Bronchial epithelial cell (primary cell): ENCODE results near the gene FGGY. TPM values are rescaled to one million over a fixed set of nuclear protein-coding genes. Genes with fewer than 3 reads are reported as not detected.
"Not testable (repeated sequence)": the region's sequence is repeated elsewhere in the genome, so short reads cannot be mapped to it uniquely, and the experiment has no call there.

ENCODE experiments used
- DNase-seq: peaks from one replicate; pipeline ENCODE4 v3.0.0-alpha.2; 2010; ENCODE audit warnings: low read depth
- FAIRE-seq: peaks from 2 replicates; lab custom pipeline; 2011; peaks lifted over from hg19 to GRCh38; lab: Jason Lieb, UNC
- H3K27me3 ChIP-seq: 2 replicates; pipeline ENCODE4 v1.5.1; 2011; ENCODE audit warnings: low read length; ENCODE audit not compliant: control insufficient read depth, insufficient read depth
- H3K36me3 ChIP-seq: 2 replicates; pipeline ENCODE4 v1.5.1; 2011; ENCODE audit warnings: low read length; ENCODE audit not compliant: control insufficient read depth, insufficient read depth
- H3K4me3 ChIP-seq: 2 replicates; pipeline ENCODE4 v1.5.1; 2011; ENCODE audit warnings: mild to moderate bottlenecking, low read depth, low read length, control low read depth
- total RNA-seq: library from RNA; depleted of rRNA; stranded (reverse); fragments of >200 nt; gene quantifications from 2 replicates; pipeline ENCODE4 v1.2.1, GENCODE V29; 2014
- TF ChIP-seq, protein P1 (sequence below): IDR thresholded peaks from 2 replicates; pipeline ENCODE4 v1.5.1; 2011; ENCODE audit warnings: mild to moderate bottlenecking, moderate library complexity, low read length, control low read depth, inconsistent platforms; ENCODE audit not compliant: insufficient read depth, severe bottlenecking

Gene FGGY
- total RNA-seq, 1 donor from 2014 or later = 20.0 TPM

DNA sequence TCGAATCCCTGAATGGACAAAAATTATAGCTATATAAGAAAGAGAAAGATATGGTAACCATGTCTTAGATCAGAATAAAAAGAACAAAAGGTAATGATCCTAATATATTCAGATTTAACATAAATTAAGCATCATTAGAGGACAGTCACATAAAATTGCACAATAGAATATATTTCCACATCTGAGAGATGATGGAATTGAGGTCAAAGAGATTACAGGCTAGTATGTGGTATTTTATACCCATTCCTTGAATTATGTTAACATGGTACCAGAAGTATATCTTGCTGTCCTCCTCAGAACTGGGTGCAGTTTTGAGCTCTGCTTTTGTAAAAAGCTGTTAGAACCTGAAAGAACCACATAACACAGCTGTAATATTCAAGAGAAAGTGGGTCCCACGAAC, 272.3 kb downstream of the FGGY start:
- TF ChIP-seq, protein P1, sequence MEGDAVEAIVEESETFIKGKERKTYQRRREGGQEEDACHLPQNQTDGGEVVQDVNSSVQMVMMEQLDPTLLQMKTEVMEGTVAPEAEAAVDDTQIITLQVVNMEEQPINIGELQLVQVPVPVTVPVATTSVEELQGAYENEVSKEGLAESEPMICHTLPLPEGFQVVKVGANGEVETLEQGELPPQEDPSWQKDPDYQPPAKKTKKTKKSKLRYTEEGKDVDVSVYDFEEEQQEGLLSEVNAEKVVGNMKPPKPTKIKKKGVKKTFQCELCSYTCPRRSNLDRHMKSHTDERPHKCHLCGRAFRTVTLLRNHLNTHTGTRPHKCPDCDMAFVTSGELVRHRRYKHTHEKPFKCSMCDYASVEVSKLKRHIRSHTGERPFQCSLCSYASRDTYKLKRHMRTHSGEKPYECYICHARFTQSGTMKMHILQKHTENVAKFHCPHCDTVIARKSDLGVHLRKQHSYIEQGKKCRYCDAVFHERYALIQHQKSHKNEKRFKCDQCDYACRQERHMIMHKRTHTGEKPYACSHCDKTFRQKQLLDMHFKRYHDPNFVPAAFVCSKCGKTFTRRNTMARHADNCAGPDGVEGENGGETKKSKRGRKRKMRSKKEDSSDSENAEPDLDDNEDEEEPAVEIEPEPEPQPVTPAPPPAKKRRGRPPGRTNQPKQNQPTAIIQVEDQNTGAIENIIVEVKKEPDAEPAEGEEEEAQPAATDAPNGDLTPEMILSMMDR = no peak
- H3K36me3 ChIP-seq = no peaks in the 10 kb centered on the region
- FAIRE-seq = no peak
- no peaks in the 10 kb centered on the region for H3K27me3 ChIP-seq
- DNase-seq = no peak
- H3K4me3 ChIP-seq = no peak overlapping the region

DNA sequence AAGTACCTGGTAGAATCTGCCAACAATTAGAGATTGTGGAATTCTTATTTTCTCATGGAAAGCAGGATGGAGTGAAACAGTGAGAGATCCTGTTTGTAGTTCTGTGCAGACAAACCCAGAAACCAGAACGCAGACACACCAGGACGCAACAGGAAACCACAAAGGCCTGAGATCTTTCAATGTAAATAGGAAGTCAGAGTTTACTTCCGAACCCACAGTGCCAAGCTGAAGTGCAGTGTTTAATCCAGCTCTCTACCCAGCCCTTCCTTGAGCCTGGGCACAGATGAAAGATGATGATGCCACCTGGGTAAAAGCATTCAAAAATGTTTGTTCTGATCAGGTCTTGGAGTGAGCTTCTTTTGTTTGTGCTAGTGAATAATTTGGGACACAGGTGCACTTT, 273.6 kb downstream of the FGGY start:
- Histone ChIP-seq H3K36me3 (no peaks in the 10 kb centered on the region), H3K27me3 (no peaks in the 10 kb centered on the region), H3K4me3 (no peak overlapping the region)
- peak; percentile 33 for DNase-seq
- no peak for FAIRE-seq
- TF ChIP-seq, protein P1 = no peak

DNA sequence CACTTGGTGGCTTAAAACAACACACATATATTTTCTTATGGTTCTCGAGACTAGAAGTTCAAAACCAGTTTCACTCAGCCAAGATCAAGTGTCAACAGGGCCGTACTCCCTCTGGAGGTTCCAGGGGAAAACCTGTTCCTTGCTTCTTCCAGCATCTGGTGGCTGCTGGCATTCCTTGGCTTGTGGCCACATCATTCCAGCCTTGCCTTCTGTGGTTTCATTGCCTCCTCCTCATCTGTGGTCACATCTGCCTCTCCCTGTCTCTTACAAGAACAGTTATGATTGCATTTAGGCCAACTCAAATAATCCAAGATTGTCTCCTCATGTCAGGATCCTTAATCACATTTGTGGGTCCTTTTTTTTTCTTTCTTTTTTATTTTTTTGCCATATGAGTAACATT, 277.2 kb downstream of the FGGY start:
- Histone ChIP-seq H3K4me3 (no peak overlapping the region), H3K27me3 (no peaks in the 10 kb centered on the region), H3K36me3 (no peaks in the 10 kb centered on the region)
- FAIRE-seq (no peak), DNase-seq (no peak)
- TF ChIP-seq, protein P1 = no peak

DNA sequence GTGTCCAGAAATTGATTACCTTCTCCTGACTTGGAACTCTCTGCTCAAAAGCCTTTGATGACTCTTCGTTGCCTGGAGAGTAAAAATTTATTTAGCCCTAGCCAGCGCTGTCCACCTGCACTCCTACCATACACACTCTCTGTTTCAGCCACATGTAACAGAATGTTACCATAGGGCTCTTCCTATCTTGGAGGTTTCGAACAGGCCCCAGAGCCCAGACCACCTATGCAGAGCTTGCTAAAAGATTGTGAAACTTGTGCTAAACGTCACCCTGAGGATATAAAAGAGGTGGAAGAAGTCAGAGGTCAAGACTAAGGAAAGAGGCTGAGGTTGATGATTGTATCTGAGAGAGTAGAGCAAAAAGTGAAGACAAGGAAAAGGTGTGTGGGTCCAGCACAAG, 280.9 kb downstream of the FGGY start:
- DNase-seq (no peak), FAIRE-seq (no peak)
- H3K27me3 ChIP-seq = no peaks in the 10 kb centered on the region
- no peak overlapping the region for H3K4me3 ChIP-seq
- H3K36me3 ChIP-seq = no peaks in the 10 kb centered on the region
- TF ChIP-seq, protein P1 = no peak

DNA sequence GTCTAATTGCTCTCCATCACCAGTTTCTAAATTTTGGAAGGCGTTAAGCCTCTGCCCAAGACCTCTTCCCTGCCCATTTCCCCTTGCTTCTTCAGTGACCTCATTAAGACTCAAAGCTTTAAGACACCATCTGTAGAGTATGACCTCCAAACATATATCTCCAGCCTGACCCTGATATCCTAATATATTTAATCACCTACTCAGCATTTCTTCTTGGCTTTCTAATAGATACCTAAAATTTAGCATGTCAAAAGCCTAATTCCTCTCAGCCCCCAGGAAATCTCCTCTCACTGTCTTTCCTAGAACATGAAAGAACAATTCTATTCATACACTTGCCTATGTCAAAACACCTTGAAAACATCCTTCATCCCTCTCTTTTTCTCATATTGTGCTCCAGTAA, 282.3 kb downstream of the FGGY start:
- no peaks in the 10 kb centered on the region for H3K27me3 ChIP-seq
- DNase-seq (no peak), FAIRE-seq (no peak)
- no peaks in the 10 kb centered on the region for H3K36me3 ChIP-seq
- TF ChIP-seq, protein P1 = no peak
- H3K4me3 ChIP-seq = no peak overlapping the region

DNA sequence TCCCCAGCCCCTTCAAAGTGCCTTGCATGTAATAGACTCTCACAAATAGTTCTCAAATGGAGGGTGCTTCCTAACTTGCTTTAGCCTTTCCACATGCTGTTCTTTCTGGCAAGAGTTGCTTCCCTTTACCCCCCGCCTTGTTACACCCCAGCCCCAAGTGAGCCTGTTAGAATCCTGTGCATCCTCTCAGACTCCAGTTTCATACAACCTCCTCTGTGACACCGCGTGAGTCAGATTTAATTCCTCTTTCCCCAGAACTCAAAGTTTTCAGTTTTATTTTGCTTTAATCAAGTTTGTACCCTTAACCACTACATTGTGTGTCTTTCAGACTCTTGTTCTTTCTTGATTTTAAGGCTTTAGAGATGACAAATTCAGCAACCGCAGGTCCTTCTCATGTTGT, 283.4 kb downstream of the FGGY start:
- no peak overlapping the region for H3K4me3 ChIP-seq
- no peak for FAIRE-seq

DNA sequence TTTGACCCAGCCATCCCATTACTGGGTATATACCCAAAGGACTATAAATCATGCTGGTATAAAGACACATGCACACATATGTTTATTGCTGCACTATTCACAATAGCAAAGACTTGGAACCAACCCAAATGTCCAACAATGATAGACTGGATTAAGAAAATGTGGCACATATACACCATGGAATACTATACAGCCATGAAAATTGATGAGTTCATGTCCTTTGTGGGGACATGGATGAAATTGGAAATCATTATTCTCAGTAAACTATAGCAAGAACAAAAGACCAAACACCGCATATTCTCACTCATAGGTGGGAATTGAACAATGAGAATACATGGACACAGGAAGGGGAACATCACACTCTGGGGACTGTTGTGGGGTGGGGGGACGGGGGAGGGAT, 295.5 kb downstream of the FGGY start:
- H3K36me3 ChIP-seq, FAIRE-seq, H3K4me3 ChIP-seq, DNase-seq, H3K27me3 ChIP-seq: not testable (repeated sequence)

More for the DNA sequence above, 283.4 kb downstream of the FGGY start:
- Histone ChIP-seq H3K27me3 (no peaks in the 10 kb centered on the region), H3K36me3 (no peaks in the 10 kb centered on the region)
- no peak for DNase-seq
- TF ChIP-seq, protein P1 = no peak
